GM19397 (cell line): ENCODE results near the gene CFAP92.

ENCODE experiments used
- ATAC-seq: cut with Tn5 transposase; IDR thresholded peaks from one replicate; pipeline ENCODE4 v1.9.1; 2021; ENCODE audit warnings: mild to moderate bottlenecking, moderate library complexity; ENCODE audit not compliant: unreplicated experiment

Gene CFAP92

GRCh38 chr3:128988286-128988685, 5.6 kb downstream of the CFAP92 start:
- no peak for ATAC-seq

GRCh38 chr3:128987302-128988100, 6.4 kb downstream of the CFAP92 start:
- ATAC-seq: no peak

GRCh38 chr3:128984596-128984995, 9.3 kb downstream of the CFAP92 start:
- ATAC-seq: no peak

GRCh38 chr3:128983293-128984069, 10.4 kb downstream of the CFAP92 start:
- no peak for ATAC-seq

- no peak for ATAC-seq
Measured at GRCh38 chr3:128975276-128975675, 18.6 kb downstream of the CFAP92 start.

GRCh38 chr3:128973988-128974564, 19.8 kb downstream of the CFAP92 start:
- ATAC-seq: no peak

GRCh38 chr3:128971421-128972100, 22.3 kb downstream of the CFAP92 start:
- no peak for ATAC-seq

GRCh38 chr3:128970740-128971047, 23.2 kb downstream of the CFAP92 start:
- ATAC-seq: no peak

GRCh38 chr3:128969993-128970739, 23.7 kb downstream of the CFAP92 start:
- ATAC-seq: no peak

GRCh38 chr3:128967748-128968355, 26.0 kb downstream of the CFAP92 start:
- no peak for ATAC-seq

- no peak for ATAC-seq
Measured at GRCh38 chr3:128965818-128966217, 28.1 kb downstream of the CFAP92 start.

GRCh38 chr3:128965280-128965679, 28.6 kb downstream of the CFAP92 start:
- no peak for ATAC-seq

GRCh38 chr3:128956440-128956839, 37.4 kb downstream of the CFAP92 start:
- no peak for ATAC-seq

GRCh38 chr3:128950223-128950938, 43.5 kb downstream of the CFAP92 start:
- no peak for ATAC-seq

GRCh38 chr3:128949158-128949557, 44.7 kb downstream of the CFAP92 start:
- ATAC-seq: no peak

- no peak for ATAC-seq
Measured at GRCh38 chr3:128946411-128946810, 47.5 kb downstream of the CFAP92 start.

GRCh38 chr3:128945878-128946175, 48.0 kb downstream of the CFAP92 start:
- ATAC-seq: no peak

- ATAC-seq: no peak
Measured at GRCh38 chr3:128945041-128945877, 48.6 kb downstream of the CFAP92 start.
